GM12878 (cell line): Measurements from ENCODE around the gene FGD3. TPM values are rescaled to one million over a fixed set of nuclear protein-coding genes. Genes with fewer than 3 reads are reported as not detected.

ENCODE experiments used
- ATAC-seq: fragments of 200-7000 bp; cut with Tn5 transposase; 3 replicates; pipeline ENCODE4 v1.9.1; 2020; ENCODE audit warnings: mild to moderate bottlenecking, moderate library complexity
- BruUV-seq: library from RNA; stranded (reverse); fragments of 400-500 nt; replicated peaks from 2 replicates; lab custom pipeline; 2021; lab: Mats Ljungman, UMichigan
- CTCF ChIA-PET: fragments of 300-600 bp; sonication (Branson Sonifier 250); formaldehyde crosslinking; extraction: SDS; loops from one replicate; lab custom pipeline; 2021; ENCODE audit warnings: inconsistent platforms; lab: Yijun Ruan, JAX
- POLR2A ChIA-PET: fragments of 350-600 bp; formaldehyde crosslinking; extraction: SDS; loops from one replicate; lab custom pipeline; 2021; ENCODE audit warnings: inconsistent platforms; lab: Charles Lee
- RAD21 ChIA-PET: fragments of 300-600 bp; sonication (Branson Sonifier 250); formaldehyde crosslinking; loops from one replicate; lab custom pipeline; 2023; ENCODE audit warnings: antibody characterized with exemption; ENCODE audit not compliant: unreplicated experiment; lab: Charles Lee
- SMC1A ChIA-PET: fragments of 300-600 bp; sonication (Branson Sonifier 250); formaldehyde crosslinking; loops from one replicate; lab custom pipeline; 2023; ENCODE audit not compliant: unreplicated experiment, uncharacterized antibody; lab: Charles Lee
- DNase-seq: peaks from one replicate; pipeline ENCODE4 v3.0.0-alpha.2; 2011; ENCODE audit warnings: low read depth, low spot score
- FAIRE-seq: peaks from 3 replicates; lab custom pipeline; 2011; peaks lifted over from hg19 to GRCh38; lab: Jason Lieb, UNC
- H2AFZ ChIP-seq: 2 replicates; pipeline ENCODE4 v1.6.0; 2011; ENCODE audit warnings: low read depth, low read length, control low read depth; ENCODE audit not compliant: control insufficient read depth
- H3K27ac ChIP-seq: 2 replicates; pipeline ENCODE4 v1.5.1; 2011; ENCODE audit warnings: control low read depth; ENCODE audit not compliant: control insufficient read depth, insufficient read depth
- H3K27me3 ChIP-seq, 2 experiments: replicated peaks in 1 of 2; 2 replicates each; pipeline versions ENCODE4 v1.6.0 to v1.6.1; 2011; ENCODE audit warnings: low read length in 1 of 2; ENCODE audit not compliant: control insufficient read depth in 2 of 2, insufficient read depth in 2 of 2
- H3K36me3 ChIP-seq, 2 experiments: 2 replicates each; pipeline ENCODE4 v1.5.1; 2011; ENCODE audit warnings: low read length in 1 of 2; ENCODE audit not compliant: control insufficient read depth in 2 of 2, insufficient read depth in 2 of 2
- H3K4me1 ChIP-seq: 2 replicates; pipeline ENCODE4 v1.6.1; 2011; ENCODE audit warnings: mild to moderate bottlenecking, low read length, moderate library complexity, mixed read lengths; ENCODE audit not compliant: control insufficient read depth, insufficient read depth
- H3K4me2 ChIP-seq: 2 replicates; pipeline ENCODE4 v1.6.0; 2011; ENCODE audit warnings: control low read depth; ENCODE audit not compliant: control insufficient read depth, insufficient read depth
- H3K4me3 ChIP-seq: fragments of 200-600 bp; sonication (generic); 2 replicates; pipeline ENCODE4 v1.5.1; 2016
- H3K79me2 ChIP-seq: 2 replicates; pipeline ENCODE4 v1.6.0; 2011; ENCODE audit warnings: low read length; ENCODE audit not compliant: control insufficient read depth, insufficient read depth
- H3K9ac ChIP-seq: 2 replicates; pipeline ENCODE4 v1.8.0; 2011; ENCODE audit warnings: low read length, control low read depth, mixed read lengths; ENCODE audit not compliant: control insufficient read depth, insufficient read depth
- H3K9me3 ChIP-seq: replicated peaks from 3 replicates; pipeline ENCODE4 v1.5.1; 2011; ENCODE audit warnings: mild to moderate bottlenecking, low read length; ENCODE audit not compliant: control insufficient read depth, insufficient read depth
- H4K20me1 ChIP-seq: 2 replicates; pipeline ENCODE4 v1.6.0; 2011; ENCODE audit not compliant: control insufficient read depth, insufficient read depth
- ATF7 ChIP-seq: fragments of 450-650 bp; IDR thresholded peaks from 2 replicates; pipeline ENCODE4 v1.6.1; 2016; ENCODE audit warnings: low read depth, mild to moderate bottlenecking
- BACH1 ChIP-seq: fragments of 450-650 bp; IDR thresholded peaks from 2 replicates; pipeline ENCODE4 v1.6.1; 2017; ENCODE audit warnings: mild to moderate bottlenecking, borderline replicate concordance
- CHD4 ChIP-seq: fragments of 200-600 bp; sonication (generic); IDR thresholded peaks from 2 replicates; pipeline ENCODE4 v1.6.1; 2016; ENCODE audit warnings: mild to moderate bottlenecking
- GABPA ChIP-seq: IDR thresholded peaks from 2 replicates; pipeline ENCODE4 v1.6.1; 2014; ENCODE audit warnings: antibody characterized with exemption, low read depth, mild to moderate bottlenecking, inconsistent platforms
- HDAC6 ChIP-seq: fragments of 200-600 bp; sonication (generic); IDR thresholded peaks from one replicate; pipeline ENCODE4 v1.8.0; 2017; ENCODE audit warnings: antibody characterized with exemption; ENCODE audit not compliant: unreplicated experiment
- JUNB ChIP-seq: IDR thresholded peaks from 2 replicates; pipeline ENCODE4 v1.6.1; 2016; ENCODE audit warnings: antibody characterized with exemption, mild to moderate bottlenecking
- MAX ChIP-seq: IDR thresholded peaks from 2 replicates; pipeline ENCODE4 v1.6.1; 2012; ENCODE audit warnings: low read depth, low read length, improper control_type of control experiment
- MTA3 ChIP-seq: IDR thresholded peaks from 2 replicates; pipeline ENCODE4 v1.6.1; 2012; ENCODE audit warnings: low read length, inconsistent platforms, borderline replicate concordance
- MYC ChIP-seq: IDR thresholded peaks from 2 replicates; pipeline ENCODE4 v1.6.1; 2011; ENCODE audit warnings: mild to moderate bottlenecking, low read length, moderate library complexity, inconsistent platforms; ENCODE audit not compliant: insufficient read depth, insufficient replicate concordance, insufficient read length, severe bottlenecking
- NR2F1 ChIP-seq: fragments of 450-650 bp; conservative IDR thresholded peaks from 2 replicates; pipeline ENCODE4 v1.6.1; 2017; ENCODE audit warnings: mild to moderate bottlenecking
- PAX5 ChIP-seq: IDR thresholded peaks from 2 replicates; pipeline ENCODE4 v1.6.1; 2011; ENCODE audit warnings: low read depth, low read length, borderline replicate concordance
- POLR2AphosphoS2 ChIP-seq: IDR thresholded peaks from 2 replicates; pipeline ENCODE4 v1.6.1; 2011; ENCODE audit warnings: low read depth, mild to moderate bottlenecking, low read length, improper control_type of control experiment, moderate library complexity
- RELB ChIP-seq: fragments of 450-650 bp; IDR thresholded peaks from 2 replicates; pipeline ENCODE4 v1.6.1; 2017; ENCODE audit warnings: low read depth, mild to moderate bottlenecking, moderate library complexity
- REST ChIP-seq: IDR thresholded peaks from 2 replicates; pipeline ENCODE4 v1.6.1; 2012; ENCODE audit warnings: mild to moderate bottlenecking, low read depth, low read length
- SREBF1 ChIP-seq: IDR thresholded peaks from 2 replicates; pipeline ENCODE4 v1.6.1; 2012; ENCODE audit warnings: mild to moderate bottlenecking, low read length
- ZBTB4 ChIP-seq: fragments of 450-650 bp; formaldehyde crosslinking; IDR thresholded peaks from 2 replicates; pipeline ENCODE4 v1.4.0; 2022; ENCODE audit warnings: mild to moderate bottlenecking, moderate library complexity
- ZNF217 ChIP-seq: fragments of 450-650 bp; IDR thresholded peaks from 2 replicates; pipeline ENCODE4 v1.6.1; 2017; ENCODE audit warnings: antibody characterized with exemption, mild to moderate bottlenecking
- ZNF622 ChIP-seq: fragments of 450-650 bp; IDR thresholded peaks from 2 replicates; pipeline ENCODE4 v1.6.1; 2017; ENCODE audit warnings: mild to moderate bottlenecking, inconsistent platforms
- WGBS: methylation state at CpG from one replicate; pipeline ENCODE4 v1.1.6; 2016; ENCODE audit warnings: low lambda C conversion rate; ENCODE audit not compliant: insufficient replicate concordance, insufficient coverage; ENCODE audit errors: missing lambda C conversion rate; 5-methylcytosine and 5-hydroxymethylcytosine counted together
- in situ Hi-C: fragments of 300-500 bp; cut with MboI; formaldehyde crosslinking; loops from 9 replicates; pipeline ENCODE4 v1.14.3; 2018; ENCODE audit warnings: mixed read lengths
- intact Hi-C: fragments of 100-400 bp; cut with micrococcal nuclease; formaldehyde crosslinking; loops from one replicate; pipeline ENCODE4 v1.14.2; 2022; ENCODE audit not compliant: unreplicated experiment
- polyA plus RNA-seq, 11 experiments: library from polyadenylated mRNA; depleted of rRNA in 4 of 11; unstranded in 6 of 11; stranded (reverse) in 5 of 11; fragments of >200 nt; fragmentation: Nextera tagmentation in 4 of 11; fragmentation: Illumina TruSeq in 1 of 11; extraction: Ambion mirVana in 4 of 11; extraction: Trizol in 1 of 11; gene quantifications; 1 replicate in 1 of 11; 2 replicates in 10 of 11; pipeline versions ENCODE4 v1.2.1 to v1.2.3, GENCODE V29; 2011 to 2016; ENCODE audit warnings: inconsistent platforms in 2 of 11, missing spikeins in 2 of 11, low read depth in 1 of 11
- total RNA-seq, 4 experiments: library from RNA; depleted of rRNA in 3 of 4; stranded (reverse); fragments of >200 nt in 3 of 4; fragmentation: Illumina TruSeq in 1 of 4; extraction: Trizol in 1 of 4; gene quantifications; 2 replicates each; pipeline versions ENCODE4 v1.2.1 to v1.2.3, GENCODE V29; 2013 to 2021

The FGD3 gene
- total and polyA plus RNA-seq, 10 of the 15 experiments (the other 5 are each of a cell fraction or from before 2014, with no cell fraction given): 0.26 to 18.1 (median 12.4) TPM

GRCh38 chr9:93022066-93022465, 74.7 kb downstream of the FGD3 start:
- intact Hi-C loops: no loop called here
- no peak for ATAC-seq
- WGBS: 87% methylated on average over 8 of the region's 9 CpGs
- Histone ChIP-seq H4K20me1 (no peaks in the 10 kb centered on the region), H3K4me1 (no peaks in the 10 kb centered on the region), H2AFZ (no peak overlapping the region), H3K9ac (no peak overlapping the region), H3K27me3 (no peaks in the 10 kb centered on the region), H3K27ac (no peak overlapping the region), H3K4me2 (no peak overlapping the region)
- no peak for FAIRE-seq
- no peak for DNase-seq
- in situ Hi-C loops: no loop called here
- ChIA-PET SMC1A (no interaction called here), POLR2A (no interaction called here)
- TF ChIP-seq MTA3 (no peak), ZNF217 (no peak), ZNF622 (no peak), ATF7 (no peak), CHD4 (no peak), PAX5 (no peak), REST (no peak), BACH1 (no peak), SREBF1 (no peak), MYC (no peak), MAX (no peak), HDAC6 (no peak), POLR2AphosphoS2 (no peak), RELB (no peak), ZBTB4 (CRISPR knock-in tag) (no peak), JUNB (no peak), NR2F1 (no peak), GABPA (no peak)
- TF ChIP-seq, all 136 proteins: peak for 0
- BruUV-seq: no TSS peak
- H3K4me3 ChIP-seq: no peak overlapping the region
- no peaks in the 10 kb centered on the region for H3K9me3 ChIP-seq
- H3K36me3 ChIP-seq: peaks cover 6 to 25% of the 10 kb centered on the region in 2 experiments; a peak in 3 of 4 replicates
- ChIA-PET CTCF (no interaction called here), RAD21 (no interaction called here)
- no peaks in the 10 kb centered on the region for H3K79me2 ChIP-seq
